Suprapubic skin (tissue), 4 donors: ENCODE measurements around the gene CCNA2. TPM values are rescaled to one million over a fixed set of nuclear protein-coding genes. Genes with fewer than 3 reads are reported as not detected.

Experiments
- DNase-seq, 2 donors: peaks; one replicate each; pipeline ENCODE4 v3.0.0-alpha.2; 2019; ENCODE audit warnings: low spot score in 2 of 2
- H3K27ac ChIP-seq: fragments of 200-600 bp; sonication (generic); one replicate; pipeline ENCODE4 v1.5.1; 2019
- H3K27me3 ChIP-seq: fragments of 200-600 bp; sonication (generic); one replicate; pipeline ENCODE4 v1.5.1; 2019
- H3K36me3 ChIP-seq: fragments of 200-600 bp; sonication (generic); one replicate; pipeline ENCODE4 v1.5.1; 2019
- H3K4me1 ChIP-seq: fragments of 200-600 bp; sonication (generic); one replicate; pipeline ENCODE4 v1.5.1; 2019
- H3K4me3 ChIP-seq: fragments of 200-600 bp; sonication (generic); one replicate; pipeline ENCODE4 v1.5.1; 2019; ENCODE audit warnings: mild to moderate bottlenecking
- H3K9me3 ChIP-seq: fragments of 200-600 bp; sonication (generic); one replicate; pipeline ENCODE4 v1.5.1; 2019
- EP300 ChIP-seq: sonication (generic); formaldehyde crosslinking; IDR thresholded peaks from one replicate; pipeline ENCODE4 v1.6.1; 2017; ENCODE audit warnings: antibody characterized with exemption
- POLR2A ChIP-seq, 2 donors: fragments of 450-650 bp; IDR thresholded peaks; one replicate each; pipeline ENCODE4 v1.6.1; 2017; ENCODE audit warnings: antibody characterized with exemption in 2 of 2, mild to moderate bottlenecking in 2 of 2, moderate library complexity in 2 of 2
- POLR2AphosphoS5 ChIP-seq, 3 donors: sonication (generic); formaldehyde crosslinking; IDR thresholded peaks; one replicate each; pipeline ENCODE4 v1.6.1; 2017; ENCODE audit warnings: antibody characterized with exemption in 3 of 3
- WGBS: methylation state at CpG from one replicate; pipeline ENCODE4 v1.1.5; 2018; 5-methylcytosine and 5-hydroxymethylcytosine counted together
- total RNA-seq, 4 donors: library from RNA; depleted of rRNA; stranded (reverse); fragments of >200 nt; gene quantifications; one replicate each; pipeline ENCODE4 v1.1.0, GENCODE V29; 2016
- TF ChIP-seq, protein P1 (sequence below), 2 donors: fragments of 200-600 bp in 1 of 2; fragments of 450-650 bp in 1 of 2; sonication (generic) in 1 of 2; IDR thresholded peaks; one replicate each; pipeline ENCODE4 v1.5.1; 2016 to 2019; ENCODE audit warnings: antibody characterized with exemption in 2 of 2, mild to moderate bottlenecking in 1 of 2, moderate library complexity in 1 of 2

CCNA2 gene
- total RNA-seq, 4 donors from 2014 or later = 4.8 to 8.8 (median 6.1) TPM

DNA sequence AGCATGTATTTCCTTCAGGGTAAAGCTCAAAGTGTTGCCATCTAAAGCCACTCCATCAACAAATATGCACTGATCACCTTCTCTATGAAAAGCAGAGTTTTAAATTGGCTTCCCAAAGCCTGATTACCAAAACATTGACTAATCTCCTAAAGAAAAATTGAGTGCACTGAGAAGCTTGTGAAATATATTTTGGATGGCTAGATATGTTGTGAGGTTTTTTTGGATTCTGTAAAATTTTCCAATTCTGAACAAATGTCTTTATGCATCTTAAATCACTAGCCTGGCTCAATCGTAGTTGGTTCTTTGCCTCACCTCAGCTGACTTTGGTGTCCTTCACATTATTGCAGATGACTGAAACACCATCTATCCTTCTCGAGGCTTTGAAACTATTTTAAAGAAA, 37.5 kb downstream of the CCNA2 start:
- peaks cover 8% of the 10 kb centered on the region for H3K27me3 ChIP-seq
- no peak overlapping the region for H3K4me3 ChIP-seq
- H3K27ac ChIP-seq = no peak overlapping the region
- no peaks in the 10 kb centered on the region for H3K4me1 ChIP-seq
- TF ChIP-seq EP300 (no peak), POLR2A (IDR thresholded peaks at IDR 0.05) (no peak), POLR2AphosphoS5 (IDR thresholded peaks at IDR 0.05) (no peak)
- TF ChIP-seq, protein P1, sequence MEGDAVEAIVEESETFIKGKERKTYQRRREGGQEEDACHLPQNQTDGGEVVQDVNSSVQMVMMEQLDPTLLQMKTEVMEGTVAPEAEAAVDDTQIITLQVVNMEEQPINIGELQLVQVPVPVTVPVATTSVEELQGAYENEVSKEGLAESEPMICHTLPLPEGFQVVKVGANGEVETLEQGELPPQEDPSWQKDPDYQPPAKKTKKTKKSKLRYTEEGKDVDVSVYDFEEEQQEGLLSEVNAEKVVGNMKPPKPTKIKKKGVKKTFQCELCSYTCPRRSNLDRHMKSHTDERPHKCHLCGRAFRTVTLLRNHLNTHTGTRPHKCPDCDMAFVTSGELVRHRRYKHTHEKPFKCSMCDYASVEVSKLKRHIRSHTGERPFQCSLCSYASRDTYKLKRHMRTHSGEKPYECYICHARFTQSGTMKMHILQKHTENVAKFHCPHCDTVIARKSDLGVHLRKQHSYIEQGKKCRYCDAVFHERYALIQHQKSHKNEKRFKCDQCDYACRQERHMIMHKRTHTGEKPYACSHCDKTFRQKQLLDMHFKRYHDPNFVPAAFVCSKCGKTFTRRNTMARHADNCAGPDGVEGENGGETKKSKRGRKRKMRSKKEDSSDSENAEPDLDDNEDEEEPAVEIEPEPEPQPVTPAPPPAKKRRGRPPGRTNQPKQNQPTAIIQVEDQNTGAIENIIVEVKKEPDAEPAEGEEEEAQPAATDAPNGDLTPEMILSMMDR (IDR thresholded peaks at IDR 0.05) = no peak
- no peaks in the 10 kb centered on the region for H3K36me3 ChIP-seq
- WGBS = 85% methylated on average over 2 of the region's 2 CpGs
- no peak for DNase-seq
- H3K9me3 ChIP-seq = no peaks in the 10 kb centered on the region

DNA sequence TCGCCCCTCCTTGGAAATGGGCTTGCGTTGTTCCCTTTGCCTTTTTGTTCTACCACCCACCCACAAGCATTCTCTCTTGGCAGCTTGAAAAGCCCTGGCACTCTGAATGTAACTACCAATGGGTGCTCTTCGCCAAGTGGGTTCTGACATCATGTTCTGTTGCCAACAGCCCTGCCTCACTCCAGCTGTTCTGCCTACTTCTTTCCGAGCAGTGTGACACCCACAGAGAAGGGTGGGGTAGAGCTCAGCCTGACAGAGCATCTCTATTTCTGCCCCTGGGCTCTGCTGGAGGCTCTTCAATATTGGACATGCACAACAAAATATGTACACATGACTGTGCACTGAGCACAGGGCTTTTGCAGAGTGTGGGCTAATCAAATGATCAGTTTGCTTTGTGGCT, 38.2 kb downstream of the CCNA2 start:
- no peak for DNase-seq
- H3K4me3 ChIP-seq = no peak overlapping the region
- 43% methylated on average over 4 of the region's 4 CpGs for WGBS
- H3K9me3 ChIP-seq = no peaks in the 10 kb centered on the region
- no peaks in the 10 kb centered on the region for H3K4me1 ChIP-seq
- H3K27me3 ChIP-seq = peaks cover 8% of the 10 kb centered on the region
- H3K27ac ChIP-seq = no peak overlapping the region
- no peak for TF ChIP-seq EP300
- TF ChIP-seq POLR2A (IDR thresholded peaks at IDR 0.05) = no peak
- no peaks in the 10 kb centered on the region for H3K36me3 ChIP-seq

DNA sequence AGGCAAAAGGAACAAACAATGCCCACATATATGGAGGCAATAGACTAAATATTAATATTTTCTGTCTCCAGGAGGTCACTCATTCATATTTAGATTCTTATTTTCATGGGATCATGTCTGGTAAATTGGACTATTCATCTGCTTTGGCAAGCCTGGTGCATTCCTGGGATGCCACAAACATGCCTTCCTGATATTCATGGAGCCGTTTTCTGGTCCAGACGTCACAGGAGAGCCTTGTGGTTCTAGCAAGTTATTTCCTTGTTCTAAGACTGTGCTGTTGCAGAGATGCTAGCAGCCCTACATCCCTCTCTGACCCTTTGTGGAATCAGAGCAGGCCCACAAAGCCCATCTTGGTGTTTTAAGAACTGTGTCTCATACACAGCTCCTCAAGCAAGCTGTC, 38.7 kb downstream of the CCNA2 start:
- H3K4me1 ChIP-seq = no peaks in the 10 kb centered on the region
- no peak for DNase-seq
- WGBS = 11% methylated on average over 2 of the region's 2 CpGs
- no peak overlapping the region for H3K27ac ChIP-seq
- H3K9me3 ChIP-seq = no peaks in the 10 kb centered on the region
- no peak for TF ChIP-seq EP300
- TF ChIP-seq, protein P1 (IDR thresholded peaks at IDR 0.05) = no peak
- TF ChIP-seq POLR2A (IDR thresholded peaks at IDR 0.05) = no peak
- TF ChIP-seq POLR2AphosphoS5 (IDR thresholded peaks at IDR 0.05) = no peak
- no peaks in the 10 kb centered on the region for H3K36me3 ChIP-seq
- H3K4me3 ChIP-seq = no peak overlapping the region
- peaks cover 9% of the 10 kb centered on the region for H3K27me3 ChIP-seq

DNA sequence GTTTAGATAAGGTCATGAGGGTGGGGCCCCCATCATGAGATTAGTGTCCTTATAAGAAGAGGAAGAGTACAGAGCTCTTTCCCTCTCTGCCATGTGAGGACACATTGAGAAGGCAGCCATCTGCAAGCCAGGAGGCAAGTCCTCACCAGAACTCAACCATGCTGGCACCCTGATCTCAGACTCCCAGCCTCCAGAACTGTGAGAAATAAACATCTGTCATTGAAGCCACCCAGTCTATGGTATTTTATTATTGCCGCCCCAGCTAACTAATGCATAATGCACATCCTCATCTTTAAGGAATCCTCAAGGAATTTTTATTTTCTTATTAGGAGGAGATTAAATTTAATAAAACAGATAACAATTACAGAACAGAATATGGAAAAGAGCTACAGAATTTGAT, 39.3 kb downstream of the CCNA2 start:
- H3K27ac ChIP-seq = no peak overlapping the region
- no peaks in the 10 kb centered on the region for H3K9me3 ChIP-seq
- no peak overlapping the region for H3K4me3 ChIP-seq
- no peaks in the 10 kb centered on the region for H3K4me1 ChIP-seq
- H3K27me3 ChIP-seq = peaks cover 14% of the 10 kb centered on the region
- no peaks in the 10 kb centered on the region for H3K36me3 ChIP-seq
- no peak for DNase-seq
- 100% methylated on average over 1 of the region's 1 CpG for WGBS
- TF ChIP-seq, protein P1 (IDR thresholded peaks at IDR 0.05) = no peak
- TF ChIP-seq EP300 = no peak
- TF ChIP-seq POLR2AphosphoS5 (IDR thresholded peaks at IDR 0.05) = no peak

DNA sequence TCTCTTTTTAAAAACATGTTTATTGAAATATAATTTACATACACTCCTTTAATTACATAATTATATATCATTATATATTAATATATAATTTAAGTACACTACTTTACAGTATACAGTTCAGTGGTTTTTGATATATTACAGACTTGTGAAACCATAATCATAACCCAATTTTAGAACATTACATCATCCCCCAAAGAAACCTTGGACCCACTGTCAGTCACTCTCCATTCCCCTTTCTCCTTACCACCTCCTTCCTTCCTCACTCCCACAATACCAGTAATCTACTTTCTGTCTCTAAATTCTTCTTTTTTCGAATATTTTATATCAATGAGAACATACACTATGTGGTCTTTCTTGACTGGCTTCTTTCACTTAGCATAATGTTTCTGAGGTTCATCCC, 40.5 kb downstream of the CCNA2 start:
- WGBS = 85% methylated on average over 1 of the region's 1 CpG
- H3K27ac ChIP-seq = no peak overlapping the region
- no peak overlapping the region for H3K4me3 ChIP-seq
- no peaks in the 10 kb centered on the region for H3K4me1 ChIP-seq
- H3K9me3 ChIP-seq = no peaks in the 10 kb centered on the region
- DNase-seq = no peak
- TF ChIP-seq EP300 = no peak
- no peaks in the 10 kb centered on the region for H3K36me3 ChIP-seq
- peaks cover 9% of the 10 kb centered on the region for H3K27me3 ChIP-seq

DNA sequence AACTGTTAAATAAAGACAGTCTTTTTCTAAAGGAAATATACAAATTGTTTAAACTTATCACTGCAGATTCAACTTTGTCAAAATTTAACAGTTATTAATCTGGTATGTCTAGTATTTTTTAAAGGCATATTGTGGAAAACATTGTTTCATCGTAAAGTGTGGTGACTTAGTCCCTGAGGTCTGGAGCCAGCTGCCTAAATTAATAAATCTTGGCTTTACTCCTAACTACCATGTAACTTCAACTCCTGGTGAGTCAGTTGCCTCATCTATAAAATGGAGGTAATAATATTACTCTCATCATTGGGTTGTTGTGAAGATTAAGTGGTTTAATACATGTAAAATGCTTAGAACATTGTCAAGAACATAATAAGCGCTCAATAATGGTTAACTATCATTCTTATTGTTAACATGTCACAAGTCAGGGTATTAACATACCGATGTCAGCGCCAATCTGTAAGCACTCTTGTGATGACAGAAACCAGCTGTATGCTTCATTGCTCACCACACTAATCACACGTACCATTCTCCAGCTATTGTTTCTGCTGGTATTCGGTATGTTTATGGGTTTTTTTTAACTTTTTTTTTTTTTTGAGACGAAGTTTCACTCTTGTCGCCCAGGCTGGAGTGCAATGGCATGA, 44.6 kb downstream of the CCNA2 start:
- H3K9me3 ChIP-seq = no peaks in the 10 kb centered on the region
- peaks cover 12% of the 10 kb centered on the region for H3K27me3 ChIP-seq
- no peak for DNase-seq
- no peak overlapping the region for H3K27ac ChIP-seq
- no peaks in the 10 kb centered on the region for H3K4me1 ChIP-seq
- no peak overlapping the region for H3K4me3 ChIP-seq
- 75% methylated on average over 8 of the region's 8 CpGs for WGBS
- TF ChIP-seq EP300 = no peak
- TF ChIP-seq POLR2AphosphoS5 (IDR thresholded peaks at IDR 0.05) = no peak
- no peak for TF ChIP-seq POLR2A (IDR thresholded peaks at IDR 0.05)
- TF ChIP-seq, protein P1 (IDR thresholded peaks at IDR 0.05) = no peak
- H3K36me3 ChIP-seq = no peaks in the 10 kb centered on the region
